ENCODE measurements around the gene AGAP2.

DNA sequence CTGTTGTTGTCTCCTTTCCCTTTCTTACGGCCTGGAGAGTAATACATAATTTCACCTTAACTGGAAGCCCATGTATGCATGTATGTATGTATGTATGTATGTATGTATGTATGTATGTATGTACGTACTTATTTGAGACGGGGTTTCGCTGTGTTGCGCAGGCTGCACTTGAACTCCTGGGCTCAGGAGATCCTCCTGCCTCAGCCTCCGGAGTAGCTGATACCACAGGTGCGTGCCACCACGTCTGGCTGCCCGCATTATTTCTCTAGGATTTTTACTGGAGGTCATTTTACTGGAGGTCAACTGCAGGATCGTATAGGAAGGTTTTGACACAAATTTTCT is 45.3 kb downstream of the AGAP2 start:
- TF ChIP-seq POLR2A (IDR thresholded peaks at IDR 0.05) = no peak
- TF ChIP-seq, protein P1, sequence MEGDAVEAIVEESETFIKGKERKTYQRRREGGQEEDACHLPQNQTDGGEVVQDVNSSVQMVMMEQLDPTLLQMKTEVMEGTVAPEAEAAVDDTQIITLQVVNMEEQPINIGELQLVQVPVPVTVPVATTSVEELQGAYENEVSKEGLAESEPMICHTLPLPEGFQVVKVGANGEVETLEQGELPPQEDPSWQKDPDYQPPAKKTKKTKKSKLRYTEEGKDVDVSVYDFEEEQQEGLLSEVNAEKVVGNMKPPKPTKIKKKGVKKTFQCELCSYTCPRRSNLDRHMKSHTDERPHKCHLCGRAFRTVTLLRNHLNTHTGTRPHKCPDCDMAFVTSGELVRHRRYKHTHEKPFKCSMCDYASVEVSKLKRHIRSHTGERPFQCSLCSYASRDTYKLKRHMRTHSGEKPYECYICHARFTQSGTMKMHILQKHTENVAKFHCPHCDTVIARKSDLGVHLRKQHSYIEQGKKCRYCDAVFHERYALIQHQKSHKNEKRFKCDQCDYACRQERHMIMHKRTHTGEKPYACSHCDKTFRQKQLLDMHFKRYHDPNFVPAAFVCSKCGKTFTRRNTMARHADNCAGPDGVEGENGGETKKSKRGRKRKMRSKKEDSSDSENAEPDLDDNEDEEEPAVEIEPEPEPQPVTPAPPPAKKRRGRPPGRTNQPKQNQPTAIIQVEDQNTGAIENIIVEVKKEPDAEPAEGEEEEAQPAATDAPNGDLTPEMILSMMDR (IDR thresholded peaks at IDR 0.05) = no peak

Measured in tibial nerve (tissue), 3 donors.